Calu3 (cell line): ENCODE measurements around the gene TRPV4. TPM values are rescaled to one million over a fixed set of nuclear protein-coding genes. Genes with fewer than 3 reads are reported as not detected.

Experiments
- BruUV-seq: library from RNA; stranded (reverse); fragments of 400-500 nt; replicated peaks from 2 replicates; lab custom pipeline; 2021; lab: Mats Ljungman, UMichigan
- CTCF ChIA-PET: fragments of 300-600 bp; sonication (Branson Sonifier 250); formaldehyde crosslinking; loops from one replicate; lab custom pipeline; 2022; ENCODE audit warnings: antibody characterized with exemption; lab: Charles Lee
- DNase-seq: peaks from one replicate; pipeline ENCODE4 v3.0.0; 2022
- H3K27ac Mint-ChIP-seq: one replicate; pipeline ENCODE4 v1.8.0; 2022; ENCODE audit warnings: mixed read lengths; ENCODE audit not compliant: unreplicated experiment
- H3K27me3 Mint-ChIP-seq: one replicate; pipeline ENCODE4 v1.8.0; 2022; ENCODE audit warnings: mixed read lengths; ENCODE audit not compliant: unreplicated experiment
- H3K36me3 Mint-ChIP-seq: one replicate; pipeline ENCODE4 v1.8.0; 2022; ENCODE audit warnings: mild to moderate bottlenecking, moderate library complexity, mixed read lengths; ENCODE audit not compliant: insufficient read depth, unreplicated experiment
- H3K4me1 Mint-ChIP-seq: one replicate; pipeline ENCODE4 v1.8.0; 2022; ENCODE audit warnings: mild to moderate bottlenecking, low read depth, mixed read lengths; ENCODE audit not compliant: unreplicated experiment
- H3K4me3 Mint-ChIP-seq: one replicate; pipeline ENCODE4 v1.8.0; 2022; ENCODE audit warnings: mild to moderate bottlenecking, low read depth, moderate library complexity, mixed read lengths; ENCODE audit not compliant: unreplicated experiment
- H3K9me3 Mint-ChIP-seq: one replicate; pipeline ENCODE4 v1.8.0; 2022; ENCODE audit warnings: low read depth, mixed read lengths; ENCODE audit not compliant: unreplicated experiment
- CTCF ChIP-seq: fragments of 200-600 bp; IDR thresholded peaks from one replicate; pipeline ENCODE4 v1.8.0; 2022; ENCODE audit warnings: antibody characterized with exemption; ENCODE audit not compliant: unreplicated experiment
- intact Hi-C: fragments of 100-400 bp; cut with micrococcal nuclease; formaldehyde crosslinking; loops from one replicate; pipeline ENCODE4 v1.10.0; 2022; ENCODE audit not compliant: unreplicated experiment
- total RNA-seq: library from RNA; stranded (reverse); gene quantifications from 2 replicates; pipeline ENCODE4 v1.2.3, GENCODE V29; 2022

Gene TRPV4
- total RNA-seq, 1 experiment from 2014 or later: 25.3 TPM

GRCh38 chr12:109835827-109836226 lies 2.6 kb upstream of the TRPV4 start:
- CTCF ChIA-PET: no interaction called here
- Mint-ChIP-seq H3K36me3 (peaks cover 34% of the 10 kb centered on the region), H3K4me1 (peaks cover 69% of the 10 kb centered on the region), H3K4me3 (no peak overlapping the region), H3K27me3 (no peaks in the 10 kb centered on the region), H3K27ac (no peak overlapping the region), H3K9me3 (no peaks in the 10 kb centered on the region)
- no peak for DNase-seq
- TF ChIP-seq CTCF: no peak
- intact Hi-C loops: no loop called here
- BruUV-seq: no TSS peak

- peaks cover 19% of the 10 kb centered on the region for H3K36me3 Mint-ChIP-seq
- TF ChIP-seq CTCF: no peak
- no peaks in the 10 kb centered on the region for H3K9me3 Mint-ChIP-seq
- no peaks in the 10 kb centered on the region for H3K27me3 Mint-ChIP-seq
- DNase-seq: no peak
- H3K27ac Mint-ChIP-seq: no peak overlapping the region
- BruUV-seq: no TSS peak
- intact Hi-C loops: no loop called here
- peak overlapping the region; percentile 73 for H3K4me3 Mint-ChIP-seq
- peaks cover 52% of the 10 kb centered on the region for H3K4me1 Mint-ChIP-seq
- CTCF ChIA-PET: interaction anchor here (1.1 to 2.4 kb wide), 2 partner anchors 8 to 12 kb away, joined by 3 to 9 read pairs; no protein-coding TSS in a partner anchor
Measured at GRCh38 chr12:109832541-109833306, 474 bp downstream of the TRPV4 start.

- H3K27ac Mint-ChIP-seq: no peak overlapping the region
- H3K4me1 Mint-ChIP-seq: peaks cover 50% of the 10 kb centered on the region
- CTCF ChIA-PET: interaction anchor here (0.8 to 2.4 kb wide), 3 partner anchors 9 to 13 kb away, joined by 3 to 9 read pairs (median 3); no protein-coding TSS in a partner anchor
- H3K36me3 Mint-ChIP-seq: peaks cover 18% of the 10 kb centered on the region
- BruUV-seq: no TSS peak
- H3K27me3 Mint-ChIP-seq: no peaks in the 10 kb centered on the region
- peak overlapping the region; percentile 73 for H3K4me3 Mint-ChIP-seq
- TF ChIP-seq CTCF: no peak
- no peaks in the 10 kb centered on the region for H3K9me3 Mint-ChIP-seq
- intact Hi-C loops: no loop called here
- no peak for DNase-seq
Measured at GRCh38 chr12:109831929-109832328, 1.3 kb downstream of the TRPV4 start.

- no TSS peak for BruUV-seq
- CTCF ChIA-PET: interaction anchor here (0.8 to 2.4 kb wide), 2 partner anchors 12 to 14 kb away, joined by 3 to 9 read pairs; no protein-coding TSS in a partner anchor
- Mint-ChIP-seq H3K9me3 (no peaks in the 10 kb centered on the region), H3K4me1 (peaks cover 45% of the 10 kb centered on the region), H3K27ac (peak overlapping the region; percentile 7), H3K27me3 (no peaks in the 10 kb centered on the region), H3K4me3 (peak overlapping the region; percentile 73), H3K36me3 (peaks cover 18% of the 10 kb centered on the region)
- intact Hi-C loops: no loop called here
- TF ChIP-seq CTCF: no peak
- DNase-seq: no peak
Measured at GRCh38 chr12:109831365-109831764, 1.8 kb downstream of the TRPV4 start.
